Liver (tissue), 9 donors: Measurements from ENCODE around the gene PARD3. TPM values are rescaled to one million over a fixed set of nuclear protein-coding genes. Genes with fewer than 3 reads are reported as not detected.

Source experiments
- DNase-seq: peaks from one replicate; pipeline ENCODE4 v3.0.0-alpha.2; 2017; ENCODE audit warnings: low spot score
- H3K27ac ChIP-seq, 2 donors: one replicate each; pipeline ENCODE4 v1.7.0; 2013; ENCODE audit warnings: inconsistent platforms in 2 of 2, low read length in 2 of 2, control low read depth in 1 of 2, low read depth in 1 of 2, mild to moderate bottlenecking in 1 of 2
- H3K27me3 ChIP-seq, 4 donors: one replicate each; pipeline versions ENCODE4 v1.6.1 to v1.7.0; 2013; ENCODE audit warnings: low read length in 3 of 4, inconsistent platforms in 1 of 4, mild to moderate bottlenecking in 1 of 4, moderate library complexity in 1 of 4; ENCODE audit not compliant: control insufficient read depth in 4 of 4, insufficient read depth in 4 of 4
- H3K36me3 ChIP-seq, 4 donors: one replicate each; pipeline versions ENCODE4 v1.6.1 to v1.7.0; 2013; ENCODE audit warnings: low read length in 3 of 4, mild to moderate bottlenecking in 3 of 4, low read depth in 1 of 4, moderate library complexity in 1 of 4; ENCODE audit not compliant: control insufficient read depth in 4 of 4, insufficient read depth in 3 of 4
- H3K4me1 ChIP-seq, 4 donors: one replicate each; pipeline versions ENCODE4 v1.6.1 to v1.7.0; 2013; ENCODE audit warnings: low read length in 3 of 4, mild to moderate bottlenecking in 3 of 4, moderate library complexity in 1 of 4; ENCODE audit not compliant: control insufficient read depth in 4 of 4, insufficient read depth in 4 of 4
- H3K4me3 ChIP-seq, 3 donors: one replicate each; pipeline versions ENCODE4 v1.6.1 to v1.7.0; 2013; ENCODE audit warnings: low read length in 3 of 3, control low read depth in 1 of 3, low read depth in 1 of 3, mild to moderate bottlenecking in 1 of 3
- H3K9ac ChIP-seq, 2 donors: one replicate each; pipeline ENCODE4 v1.7.0; 2013; ENCODE audit warnings: low read length in 2 of 2, mild to moderate bottlenecking in 2 of 2, moderate library complexity in 2 of 2, control low read depth in 1 of 2, low read depth in 1 of 2
- H3K9me3 ChIP-seq, 4 donors: one replicate each; pipeline versions ENCODE4 v1.6.1 to v1.7.0; 2013; ENCODE audit warnings: low read length in 3 of 4; ENCODE audit not compliant: control insufficient read depth in 4 of 4
- ATF3 ChIP-seq: IDR thresholded peaks from 2 replicates; pipeline ENCODE4 v1.6.1; 2016; ENCODE audit warnings: antibody characterized with exemption
- CTCF ChIP-seq: fragments of 150-350 bp; IDR thresholded peaks from 2 replicates; pipeline ENCODE4 v1.5.1; 2017; ENCODE audit warnings: improper control_type of control experiment, low read depth, low read length; ENCODE audit not compliant: missing input control
- EGR1 ChIP-seq, 2 donors: IDR thresholded peaks; 2 replicates each; pipeline ENCODE4 v1.6.1; 2016 to 2018; ENCODE audit warnings: antibody characterized with exemption in 2 of 2, low read depth in 2 of 2
- FOXA1 ChIP-seq: IDR thresholded peaks from 2 replicates; pipeline ENCODE4 v1.6.1; 2016; ENCODE audit warnings: antibody characterized with exemption
- GABPA ChIP-seq, 2 donors: IDR thresholded peaks in 1 of 2; conservative IDR thresholded peaks in 1 of 2; 2 replicates each; pipeline ENCODE4 v1.6.1; 2016; ENCODE audit warnings: antibody characterized with exemption in 2 of 2, mild to moderate bottlenecking in 1 of 2, moderate library complexity in 1 of 2
- HNF4A ChIP-seq, 2 donors: conservative IDR thresholded peaks; 2 replicates each; pipeline ENCODE4 v1.6.1; 2016; ENCODE audit warnings: antibody characterized with exemption in 2 of 2, mild to moderate bottlenecking in 2 of 2
- HNF4G ChIP-seq: IDR thresholded peaks from 2 replicates; pipeline ENCODE4 v1.6.1; 2016; ENCODE audit warnings: antibody characterized with exemption
- JUND ChIP-seq, 2 donors: IDR thresholded peaks; 2 replicates each; pipeline ENCODE4 v1.6.1; 2016; ENCODE audit warnings: antibody characterized with exemption in 2 of 2
- NR2F2 ChIP-seq: IDR thresholded peaks from 2 replicates; pipeline ENCODE4 v1.6.1; 2016; ENCODE audit warnings: antibody characterized with exemption
- RAD21 ChIP-seq, 2 donors: IDR thresholded peaks; 2 replicates each; pipeline ENCODE4 v1.6.1; 2016; ENCODE audit warnings: antibody characterized with exemption in 2 of 2, mild to moderate bottlenecking in 2 of 2
- REST ChIP-seq: IDR thresholded peaks from 2 replicates; pipeline ENCODE4 v1.6.1; 2016; ENCODE audit warnings: antibody characterized with exemption, mild to moderate bottlenecking
- RXRA ChIP-seq, 2 donors: IDR thresholded peaks; 2 replicates each; pipeline ENCODE4 v1.6.1; 2017 to 2018; ENCODE audit warnings: antibody characterized with exemption in 2 of 2, mild to moderate bottlenecking in 1 of 2
- SP1 ChIP-seq: IDR thresholded peaks from 2 replicates; pipeline ENCODE4 v1.6.1; 2018; ENCODE audit warnings: antibody characterized with exemption, mild to moderate bottlenecking
- TAF1 ChIP-seq: conservative IDR thresholded peaks from 2 replicates; pipeline ENCODE4 v1.6.1; 2016; ENCODE audit warnings: antibody characterized with exemption, mild to moderate bottlenecking
- WGBS: extraction: QIAGEN DNeasy Blood & Tissue Kit; methylation state at CpG from one replicate; pipeline ENCODE4 v1.1.7; 2013; 5-methylcytosine and 5-hydroxymethylcytosine counted together
- polyA plus RNA-seq, 2 donors: library from polyadenylated mRNA; stranded (reverse) in 1 of 2; unstranded in 1 of 2; fragments of 200-250 nt in 1 of 2; fragments of >200 nt in 1 of 2; fragmentation: Nextera tagmentation in 1 of 2; extraction: Ambion mirVana in 1 of 2; gene quantifications; one replicate each; pipeline versions ENCODE4 v1.2.1 to v1.2.3, GENCODE V29; 2013 to 2015
- total RNA-seq, 2 donors: library from RNA; depleted of rRNA; stranded (reverse); fragments of >200 nt; gene quantifications; one replicate each; pipeline ENCODE4 v1.2.3, GENCODE V29; 2014
- TF ChIP-seq, protein P1 (sequence below): IDR thresholded peaks from 2 replicates; pipeline ENCODE4 v1.6.1; 2016; ENCODE audit warnings: antibody characterized with exemption
- TF ChIP-seq, protein P2 (sequence below): IDR thresholded peaks from 2 replicates; pipeline ENCODE4 v1.6.1; 2016; ENCODE audit warnings: antibody characterized with exemption
- donor health status: healthy.
- donor health status: healthy.
- donor health status: healthy.
- donor health status: healthy.
- donor health status: healthy.

The PARD3 gene
- total and polyA plus RNA-seq, 4 donors: 12.3 to 43.8 (median 13.5) TPM

GRCh38 chr10:34644224-34644623 lies 170.9 kb downstream of the PARD3 start:
- Histone ChIP-seq H3K36me3 (no peaks in the 10 kb centered on the region), H3K4me1 (no peaks in the 10 kb centered on the region), H3K9me3 (no peaks in the 10 kb centered on the region), H3K4me3 (no peak overlapping the region), H3K27me3 (no peaks in the 10 kb centered on the region), H3K27ac (no peak overlapping the region), H3K9ac (no peak overlapping the region)
- no peak for DNase-seq
- TF ChIP-seq RAD21 (IDR thresholded peaks at IDR 0.05): no peak
- TF ChIP-seq SP1: no peak
- TF ChIP-seq TAF1: no peak
- no peak for TF ChIP-seq GABPA (IDR thresholded peaks at IDR 0.05 in 1 of 2, conservative IDR thresholded peaks at IDR 0.05 in 1 of 2)
- no peak for TF ChIP-seq FOXA1
- no peak for TF ChIP-seq NR2F2
- TF ChIP-seq, protein P1, sequence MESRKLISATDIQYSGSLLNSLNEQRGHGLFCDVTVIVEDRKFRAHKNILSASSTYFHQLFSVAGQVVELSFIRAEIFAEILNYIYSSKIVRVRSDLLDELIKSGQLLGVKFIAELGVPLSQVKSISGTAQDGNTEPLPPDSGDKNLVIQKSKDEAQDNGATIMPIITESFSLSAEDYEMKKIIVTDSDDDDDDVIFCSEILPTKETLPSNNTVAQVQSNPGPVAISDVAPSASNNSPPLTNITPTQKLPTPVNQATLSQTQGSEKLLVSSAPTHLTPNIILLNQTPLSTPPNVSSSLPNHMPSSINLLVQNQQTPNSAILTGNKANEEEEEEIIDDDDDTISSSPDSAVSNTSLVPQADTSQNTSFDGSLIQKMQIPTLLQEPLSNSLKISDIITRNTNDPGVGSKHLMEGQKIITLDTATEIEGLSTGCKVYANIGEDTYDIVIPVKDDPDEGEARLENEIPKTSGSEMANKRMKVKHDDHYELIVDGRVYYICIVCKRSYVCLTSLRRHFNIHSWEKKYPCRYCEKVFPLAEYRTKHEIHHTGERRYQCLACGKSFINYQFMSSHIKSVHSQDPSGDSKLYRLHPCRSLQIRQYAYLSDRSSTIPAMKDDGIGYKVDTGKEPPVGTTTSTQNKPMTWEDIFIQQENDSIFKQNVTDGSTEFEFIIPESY: no peak
- TF ChIP-seq HNF4A (conservative IDR thresholded peaks at IDR 0.05): no peak
- TF ChIP-seq EGR1 (IDR thresholded peaks at IDR 0.05; ENCODE audit: low read depth in 2 of 2): no peak
- TF ChIP-seq, protein P2, sequence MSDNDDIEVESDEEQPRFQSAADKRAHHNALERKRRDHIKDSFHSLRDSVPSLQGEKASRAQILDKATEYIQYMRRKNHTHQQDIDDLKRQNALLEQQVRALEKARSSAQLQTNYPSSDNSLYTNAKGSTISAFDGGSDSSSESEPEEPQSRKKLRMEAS: no peak
- TF ChIP-seq HNF4G: no peak
- no peak for TF ChIP-seq REST
- no peak for TF ChIP-seq CTCF
- no peak for TF ChIP-seq ATF3
- WGBS: 91% methylated on average over 3 of the region's 3 CpGs

DNA sequence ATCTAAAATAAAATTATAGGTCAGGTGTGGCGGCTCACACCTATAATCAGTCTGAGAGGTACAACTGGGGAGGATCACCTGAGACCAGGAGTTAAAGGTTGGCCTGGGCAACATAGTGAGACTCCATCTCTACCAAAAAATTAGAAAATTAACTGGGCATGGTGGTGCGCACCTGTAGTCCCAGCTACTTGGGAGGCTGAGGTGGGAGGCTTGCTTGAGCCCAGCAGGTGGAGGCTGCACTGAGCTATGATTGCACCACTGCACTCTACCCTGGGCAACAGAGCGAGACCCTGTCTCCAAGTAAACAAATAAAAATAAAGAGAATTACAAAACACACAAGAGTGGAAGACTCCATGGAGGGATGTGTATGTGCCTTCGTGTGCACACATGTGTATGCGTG lies 171.5 kb downstream of the PARD3 start:
- DNase-seq: no peak
- Histone ChIP-seq H3K4me1 (no peaks in the 10 kb centered on the region), H3K27ac (no peak overlapping the region), H3K9ac (no peak overlapping the region), H3K36me3 (no peaks in the 10 kb centered on the region), H3K9me3 (no peaks in the 10 kb centered on the region), H3K4me3 (no peak overlapping the region), H3K27me3 (no peaks in the 10 kb centered on the region)
- TF ChIP-seq RXRA (IDR thresholded peaks at IDR 0.05) (no peak), GABPA (IDR thresholded peaks at IDR 0.05 in 1 of 2, conservative IDR thresholded peaks at IDR 0.05 in 1 of 2) (no peak), JUND (IDR thresholded peaks at IDR 0.05) (no peak), TAF1 (no peak), ATF3 (no peak), NR2F2 (no peak), REST (no peak), FOXA1 (no peak), SP1 (no peak)
- TF ChIP-seq, protein P1: no peak
- WGBS: 99% methylated on average over 5 of the region's 5 CpGs
